Cardiac atrium fibroblast (primary cell): ENCODE results near the gene PCDHA9. TPM values are rescaled to one million over a fixed set of nuclear protein-coding genes. Genes with fewer than 3 reads are reported as not detected.

Experiments used
- total RNA-seq: library from RNA; depleted of rRNA; stranded (reverse); fragments of >200 nt; gene quantifications from 2 replicates; pipeline ENCODE4 v1.2.3, GENCODE V29; 2015

Gene PCDHA9
- total RNA-seq, 1 donor from 2014 or later = under 0.01 TPM

Other genes with a start within 250 kb of the PCDHA9 start
- 1.1 and 14.7 TPM in 2 replicates for gene CD14, start 215.2 kb upstream of the PCDHA9 start, total RNA-seq
- 5.6 and 15.7 TPM in 2 replicates for gene TMCO6, start 208.9 kb upstream of the PCDHA9 start, total RNA-seq
- 60.4 and 70.4 TPM in 2 replicates for gene NDUFA2, start 200.8 kb upstream of the PCDHA9 start, total RNA-seq
- gene IK, start 200.6 kb upstream of the PCDHA9 start, total RNA-seq = 60.8 and 62.6 TPM in 2 replicates
- gene WDR55, start 183.5 kb upstream of the PCDHA9 start, total RNA-seq = 14.6 and 21.1 TPM in 2 replicates
- gene DND1, start 174.8 kb upstream of the PCDHA9 start, total RNA-seq = not detected in 2 replicates
- 57.8 and 66.9 TPM in 2 replicates for gene HARS1, start 157.0 kb upstream of the PCDHA9 start, total RNA-seq
- gene HARS2, start 156.9 kb upstream of the PCDHA9 start, total RNA-seq = 17.3 and 25.1 TPM in 2 replicates
- gene ZMAT2, start 147.9 kb upstream of the PCDHA9 start, total RNA-seq = 21.2 and 23.8 TPM in 2 replicates
- gene PCDHA1, start 62.2 kb upstream of the PCDHA9 start, total RNA-seq = not detected in 2 replicates
- not detected in 2 replicates for gene PCDHA2, start 53.5 kb upstream of the PCDHA9 start, total RNA-seq
- not detected in 2 replicates for gene PCDHA3, start 47.3 kb upstream of the PCDHA9 start, total RNA-seq
- gene PCDHA4, start 41.3 kb upstream of the PCDHA9 start, total RNA-seq = 0.16 TPM in 1 of 2 replicates, not detected in the other
- gene PCDHA5, start 26.8 kb upstream of the PCDHA9 start, total RNA-seq = not detected in 2 replicates
- gene PCDHA6, start 20.4 kb upstream of the PCDHA9 start, total RNA-seq = not detected in 2 replicates
- gene PCDHA7, start 14.1 kb upstream of the PCDHA9 start, total RNA-seq = 0.16 and 0.72 TPM in 2 replicates
- gene PCDHA8, start 7.2 kb upstream of the PCDHA9 start, total RNA-seq = not detected in 2 replicates
- gene PCDHA10, start 7.5 kb downstream of the PCDHA9 start, total RNA-seq = not detected in 2 replicates
- gene PCDHA11, start 20.6 kb downstream of the PCDHA9 start, total RNA-seq = not detected in 2 replicates
- gene PCDHA12, start 26.9 kb downstream of the PCDHA9 start, total RNA-seq = under 0.01 and 0.16 TPM in 2 replicates
- gene PCDHA13, start 33.7 kb downstream of the PCDHA9 start, total RNA-seq = not detected in 2 replicates
- gene PCDHAC1, start 77.9 kb downstream of the PCDHA9 start, total RNA-seq = not detected in 2 replicates
- gene PCDHAC2, start 118.1 kb downstream of the PCDHA9 start, total RNA-seq = under 0.01 and 0.49 TPM in 2 replicates
- gene PCDHB1, start 203.0 kb downstream of the PCDHA9 start, total RNA-seq = not detected in 2 replicates
- 0.90 and 1.3 TPM in 2 replicates for gene PCDHB2, start 246.2 kb downstream of the PCDHA9 start, total RNA-seq